Right lobe of liver (tissue), 6 donors: Measurements from ENCODE around the gene GRIN3B. TPM values are rescaled to one million over a fixed set of nuclear protein-coding genes. Genes with fewer than 3 reads are reported as not detected.

Experiments
- ATAC-seq, 4 donors: fragments of 200-7000 bp; cut with Tn5 transposase; one replicate each; pipeline ENCODE4 v1.9.1; 2020; ENCODE audit warnings: mild to moderate bottlenecking in 4 of 4, moderate library complexity in 4 of 4
- DNase-seq, 3 donors: peaks; one replicate each; pipeline ENCODE4 v3.0.0-alpha.2; 2020
- H3K27ac ChIP-seq, 3 donors: fragments of 200-600 bp; one replicate each; pipeline ENCODE4 v1.8.0; 2022
- H3K27me3 ChIP-seq, 2 donors: fragments of 200-600 bp; one replicate each; pipeline ENCODE4 v1.8.0; 2022
- H3K36me3 ChIP-seq, 4 donors: fragments of 200-600 bp; sonication (generic) in 1 of 4; one replicate each; pipeline versions ENCODE4 v1.5.1 to v1.8.0; 2017 to 2022; ENCODE audit warnings: control low read depth in 1 of 4
- H3K4me1 ChIP-seq, 4 donors: fragments of 200-600 bp; sonication (generic) in 1 of 4; one replicate each; pipeline versions ENCODE4 v1.5.1 to v1.8.0; 2017 to 2022; ENCODE audit warnings: control low read depth in 1 of 4
- H3K4me3 ChIP-seq, 3 donors: fragments of 200-600 bp; one replicate each; pipeline ENCODE4 v1.8.0; 2022
- H3K9me3 ChIP-seq, 4 donors: fragments of 200-600 bp; sonication (generic) in 1 of 4; one replicate each; pipeline versions ENCODE4 v1.5.1 to v1.8.0; 2017 to 2022; ENCODE audit warnings: control low read depth in 1 of 4
- POLR2A ChIP-seq: fragments of 450-650 bp; IDR thresholded peaks from one replicate; pipeline ENCODE4 v1.6.1; 2017; ENCODE audit warnings: antibody characterized with exemption, mild to moderate bottlenecking
- WGBS: methylation state at CpG from one replicate; pipeline ENCODE4 v1.1.6; 2018; ENCODE audit warnings: low coverage, low lambda C conversion rate; ENCODE audit not compliant: insufficient coverage; ENCODE audit errors: missing lambda C conversion rate; 5-methylcytosine and 5-hydroxymethylcytosine counted together
- intact Hi-C, 2 donors: fragments of 100-400 bp; cut with DNase I; formaldehyde crosslinking; loops; one replicate each; pipeline versions ENCODE4 v1.11.2 to v1.14.1; 2022
- total RNA-seq, 6 experiments: library from RNA; depleted of rRNA in 2 of 6; stranded (reverse); fragments of >200 nt in 2 of 6; fragmentation: NEBNext Ultra II Directional in 3 of 6; extraction: Animal tissue kit (Norgen Biotek cat#: 25700) in 3 of 6; gene quantifications; one replicate each; pipeline versions ENCODE4 v1.1.0 to v1.2.4, GENCODE V29; 2016 to 2023
- TF ChIP-seq, protein P1 (sequence below), 4 donors: fragments of 200-600 bp in 3 of 4; fragments of 450-650 bp in 1 of 4; IDR thresholded peaks; one replicate each; pipeline versions ENCODE4 v1.5.1 to v1.8.0; 2016 to 2022; ENCODE audit warnings: antibody characterized with exemption in 4 of 4, mild to moderate bottlenecking in 2 of 4
- donor health status: DM: no; HTN: yes; CAD: no.
- donor health status: DM: no; HTN: no; CAD: no.
- donor health status: DM: no; HTN: no; CAD: no.
- donor health status: DM: no; HTN: yes; CAD: no.
- donor health status: DM: no; HTN: yes; CAD: no.

GRIN3B gene
- total RNA-seq, 6 experiments from 2014 or later: 0.06 TPM; not detected in 5

DNA sequence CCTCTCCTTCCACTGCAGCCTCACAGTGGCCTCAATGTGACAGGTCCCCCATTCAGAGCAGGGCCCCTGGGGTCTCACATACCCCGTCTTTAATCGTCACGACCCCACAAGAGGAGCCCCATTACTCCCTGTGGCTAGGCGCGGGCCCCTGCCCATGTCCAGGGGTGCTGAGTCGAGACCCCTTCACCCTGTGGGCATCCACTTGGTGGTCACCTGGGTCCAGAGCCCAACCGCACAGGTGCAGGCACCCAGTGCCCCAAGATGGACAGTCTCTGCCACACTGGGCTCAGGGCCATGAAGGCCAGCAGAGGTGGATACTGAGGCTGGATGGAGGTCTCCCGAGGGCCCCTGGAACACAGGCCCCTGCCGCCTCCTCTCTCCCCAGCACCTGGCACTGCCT, 17.7 kb downstream of the GRIN3B start:
- H3K27ac ChIP-seq: peak overlapping the region in 1 of 3 donors; percentile 33
- H3K4me3 ChIP-seq: no peak overlapping the region
- ATAC-seq (no peak), DNase-seq (peak in 1 of 3 donors; percentile 27)
- H3K27me3 ChIP-seq: no peaks in the 10 kb centered on the region
- no peaks in the 10 kb centered on the region for H3K9me3 ChIP-seq
- H3K36me3 ChIP-seq: peaks cover 0 to 10% (median 3%) of the 10 kb centered on the region in 4 donors
- 65% methylated on average over 6 of the region's 9 CpGs for WGBS
- TF ChIP-seq, protein P1, sequence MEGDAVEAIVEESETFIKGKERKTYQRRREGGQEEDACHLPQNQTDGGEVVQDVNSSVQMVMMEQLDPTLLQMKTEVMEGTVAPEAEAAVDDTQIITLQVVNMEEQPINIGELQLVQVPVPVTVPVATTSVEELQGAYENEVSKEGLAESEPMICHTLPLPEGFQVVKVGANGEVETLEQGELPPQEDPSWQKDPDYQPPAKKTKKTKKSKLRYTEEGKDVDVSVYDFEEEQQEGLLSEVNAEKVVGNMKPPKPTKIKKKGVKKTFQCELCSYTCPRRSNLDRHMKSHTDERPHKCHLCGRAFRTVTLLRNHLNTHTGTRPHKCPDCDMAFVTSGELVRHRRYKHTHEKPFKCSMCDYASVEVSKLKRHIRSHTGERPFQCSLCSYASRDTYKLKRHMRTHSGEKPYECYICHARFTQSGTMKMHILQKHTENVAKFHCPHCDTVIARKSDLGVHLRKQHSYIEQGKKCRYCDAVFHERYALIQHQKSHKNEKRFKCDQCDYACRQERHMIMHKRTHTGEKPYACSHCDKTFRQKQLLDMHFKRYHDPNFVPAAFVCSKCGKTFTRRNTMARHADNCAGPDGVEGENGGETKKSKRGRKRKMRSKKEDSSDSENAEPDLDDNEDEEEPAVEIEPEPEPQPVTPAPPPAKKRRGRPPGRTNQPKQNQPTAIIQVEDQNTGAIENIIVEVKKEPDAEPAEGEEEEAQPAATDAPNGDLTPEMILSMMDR (IDR thresholded peaks at IDR 0.05): no peak
- no peak for TF ChIP-seq POLR2A
- intact Hi-C loops: no loop called here
- peaks cover 0 to 45% (median 11%) of the 10 kb centered on the region in 4 donors for H3K4me1 ChIP-seq

DNA sequence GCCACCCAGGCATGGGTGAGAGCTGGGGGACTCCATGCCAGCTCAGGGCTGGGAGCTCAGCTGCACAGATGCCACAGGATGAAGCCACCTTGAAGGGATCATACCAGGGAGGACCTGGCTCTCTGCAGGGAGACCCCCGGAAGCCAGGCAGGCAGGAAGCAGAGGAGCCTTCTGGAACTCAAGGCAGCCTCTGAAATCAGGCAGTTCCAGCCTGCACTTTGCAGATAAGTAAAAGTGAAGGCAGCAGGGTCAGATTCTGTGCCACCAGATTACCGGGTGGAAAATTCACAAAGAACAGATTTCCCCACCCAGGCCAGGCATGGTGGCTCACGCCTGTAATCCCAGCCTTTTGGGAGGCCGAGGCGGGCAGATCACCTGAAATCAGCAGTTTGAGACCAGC, 18.2 kb downstream of the GRIN3B start:
- H3K4me3 ChIP-seq: no peak overlapping the region
- no peak overlapping the region for H3K27ac ChIP-seq
- H3K36me3 ChIP-seq: peaks cover 0 to 6% (median under 1%) of the 10 kb centered on the region in 4 donors
- H3K27me3 ChIP-seq: no peaks in the 10 kb centered on the region
- DNase-seq (no peak), ATAC-seq (no peak)
- H3K9me3 ChIP-seq: no peaks in the 10 kb centered on the region
- H3K4me1 ChIP-seq: peaks cover 0 to 47% (median 11%) of the 10 kb centered on the region in 4 donors
- intact Hi-C loops: no loop called here
- WGBS: no CpG with 5 or more reads among the region's 5 CpGs
- no peak for TF ChIP-seq POLR2A
- TF ChIP-seq, protein P1 (IDR thresholded peaks at IDR 0.05): no peak

- intact Hi-C loops: no loop called here
- DNase-seq (peak in 1 of 3 donors; percentile 25), ATAC-seq (no peak)
- H3K4me3 ChIP-seq: peak overlapping the region; percentile 72 to 81 (median 72)
- no peaks in the 10 kb centered on the region for H3K9me3 ChIP-seq
- WGBS: 5% methylated on average over 3 of the region's 17 CpGs
- peaks cover 0 to under 1% (median 0%) of the 10 kb centered on the region in 4 donors for H3K36me3 ChIP-seq
- H3K27ac ChIP-seq: peak overlapping the region in 1 of 3 donors; percentile 94
- H3K27me3 ChIP-seq: no peaks in the 10 kb centered on the region
- TF ChIP-seq POLR2A: no peak
- TF ChIP-seq, protein P1 (IDR thresholded peaks at IDR 0.05): no peak
- H3K4me1 ChIP-seq: peaks cover 0 to 47% (median 11%) of the 10 kb centered on the region in 4 donors
Measured at GRCh38 chr19:1018932-1019615, 18.9 kb downstream of the GRIN3B start.

GRCh38 chr19:1019616-1019961, 19.4 kb downstream of the GRIN3B start:
- H3K36me3 ChIP-seq: no peaks in the 10 kb centered on the region
- no peaks in the 10 kb centered on the region for H3K27me3 ChIP-seq
- no peak for ATAC-seq
- no peak for TF ChIP-seq POLR2A
- TF ChIP-seq, protein P1 (IDR thresholded peaks at IDR 0.05): no peak
- peaks cover 0 to 47% (median 11%) of the 10 kb centered on the region in 4 donors for H3K4me1 ChIP-seq
- intact Hi-C loops: no loop called here
- H3K27ac ChIP-seq: peak overlapping the region in 1 of 3 donors; percentile 94
- H3K4me3 ChIP-seq: peak overlapping the region; percentile 72 to 81 (median 72)
- peak in 1 of 3 donors; percentile 30 for DNase-seq
- no peaks in the 10 kb centered on the region for H3K9me3 ChIP-seq
- WGBS: 33% methylated on average over 9 of the region's 18 CpGs
